Measurements from ENCODE around the gene PF4V1.

DNA sequence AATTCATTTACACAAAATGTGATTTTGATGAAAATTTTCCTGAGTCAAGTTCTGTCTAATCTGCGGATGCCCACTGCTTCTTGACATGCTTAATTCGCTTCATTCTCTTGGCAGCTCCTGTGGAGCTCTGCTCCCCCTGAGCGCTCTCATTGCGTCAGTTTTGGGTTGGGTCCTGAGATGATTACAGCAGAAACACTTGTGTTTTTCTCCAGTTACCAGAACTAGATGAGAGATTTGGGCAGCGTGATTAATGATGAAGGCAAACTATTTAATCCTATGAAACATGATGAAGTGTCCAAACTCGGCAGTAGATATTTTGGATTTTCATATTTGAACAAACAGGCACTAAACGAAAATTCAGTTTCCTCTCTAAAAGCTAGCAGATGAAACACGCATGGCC is 11.9 kb downstream of the PF4V1 start:
- TF ChIP-seq, protein P1, sequence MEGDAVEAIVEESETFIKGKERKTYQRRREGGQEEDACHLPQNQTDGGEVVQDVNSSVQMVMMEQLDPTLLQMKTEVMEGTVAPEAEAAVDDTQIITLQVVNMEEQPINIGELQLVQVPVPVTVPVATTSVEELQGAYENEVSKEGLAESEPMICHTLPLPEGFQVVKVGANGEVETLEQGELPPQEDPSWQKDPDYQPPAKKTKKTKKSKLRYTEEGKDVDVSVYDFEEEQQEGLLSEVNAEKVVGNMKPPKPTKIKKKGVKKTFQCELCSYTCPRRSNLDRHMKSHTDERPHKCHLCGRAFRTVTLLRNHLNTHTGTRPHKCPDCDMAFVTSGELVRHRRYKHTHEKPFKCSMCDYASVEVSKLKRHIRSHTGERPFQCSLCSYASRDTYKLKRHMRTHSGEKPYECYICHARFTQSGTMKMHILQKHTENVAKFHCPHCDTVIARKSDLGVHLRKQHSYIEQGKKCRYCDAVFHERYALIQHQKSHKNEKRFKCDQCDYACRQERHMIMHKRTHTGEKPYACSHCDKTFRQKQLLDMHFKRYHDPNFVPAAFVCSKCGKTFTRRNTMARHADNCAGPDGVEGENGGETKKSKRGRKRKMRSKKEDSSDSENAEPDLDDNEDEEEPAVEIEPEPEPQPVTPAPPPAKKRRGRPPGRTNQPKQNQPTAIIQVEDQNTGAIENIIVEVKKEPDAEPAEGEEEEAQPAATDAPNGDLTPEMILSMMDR (IDR thresholded peaks at IDR 0.05; ENCODE audit: low read length) = no peak
- TF ChIP-seq EZH2 (optimal IDR thresholded peaks at IDR 0.05; ENCODE audit: low read depth, low read length) = no peak

Data from MM.1S (cell line).